GM12878 (cell line): ENCODE results near the gene NSD2. TPM values are rescaled to one million over a fixed set of nuclear protein-coding genes. Genes with fewer than 3 reads are reported as not detected.

Experiments
- ATAC-seq: fragments of 200-7000 bp; cut with Tn5 transposase; 3 replicates; pipeline ENCODE4 v1.9.1; 2020; ENCODE audit warnings: mild to moderate bottlenecking, moderate library complexity
- BruUV-seq: library from RNA; stranded (reverse); fragments of 400-500 nt; replicated peaks from 2 replicates; lab custom pipeline; 2021; lab: Mats Ljungman, UMichigan
- CTCF ChIA-PET: fragments of 300-600 bp; sonication (Branson Sonifier 250); formaldehyde crosslinking; extraction: SDS; loops from one replicate; lab custom pipeline; 2021; ENCODE audit warnings: inconsistent platforms; lab: Yijun Ruan, JAX
- POLR2A ChIA-PET: fragments of 350-600 bp; formaldehyde crosslinking; extraction: SDS; loops from one replicate; lab custom pipeline; 2021; ENCODE audit warnings: inconsistent platforms; lab: Charles Lee
- RAD21 ChIA-PET: fragments of 300-600 bp; sonication (Branson Sonifier 250); formaldehyde crosslinking; loops from one replicate; lab custom pipeline; 2023; ENCODE audit warnings: antibody characterized with exemption; ENCODE audit not compliant: unreplicated experiment; lab: Charles Lee
- SMC1A ChIA-PET: fragments of 300-600 bp; sonication (Branson Sonifier 250); formaldehyde crosslinking; loops from one replicate; lab custom pipeline; 2023; ENCODE audit not compliant: unreplicated experiment, uncharacterized antibody; lab: Charles Lee
- DNase-seq: peaks from one replicate; pipeline ENCODE4 v3.0.0-alpha.2; 2011; ENCODE audit warnings: low read depth, low spot score
- FAIRE-seq: peaks from 3 replicates; lab custom pipeline; 2011; peaks lifted over from hg19 to GRCh38; lab: Jason Lieb, UNC
- H2AFZ ChIP-seq: 2 replicates; pipeline ENCODE4 v1.6.0; 2011; ENCODE audit warnings: low read depth, low read length, control low read depth; ENCODE audit not compliant: control insufficient read depth
- H3K27ac ChIP-seq: 2 replicates; pipeline ENCODE4 v1.5.1; 2011; ENCODE audit warnings: control low read depth; ENCODE audit not compliant: control insufficient read depth, insufficient read depth
- H3K27me3 ChIP-seq, 2 experiments: replicated peaks in 1 of 2; 2 replicates each; pipeline versions ENCODE4 v1.6.0 to v1.6.1; 2011; ENCODE audit warnings: low read length in 1 of 2; ENCODE audit not compliant: control insufficient read depth in 2 of 2, insufficient read depth in 2 of 2
- H3K36me3 ChIP-seq, 2 experiments: 2 replicates each; pipeline ENCODE4 v1.5.1; 2011; ENCODE audit warnings: low read length in 1 of 2; ENCODE audit not compliant: control insufficient read depth in 2 of 2, insufficient read depth in 2 of 2
- H3K4me1 ChIP-seq: 2 replicates; pipeline ENCODE4 v1.6.1; 2011; ENCODE audit warnings: mild to moderate bottlenecking, low read length, moderate library complexity, mixed read lengths; ENCODE audit not compliant: control insufficient read depth, insufficient read depth
- H3K4me2 ChIP-seq: 2 replicates; pipeline ENCODE4 v1.6.0; 2011; ENCODE audit warnings: control low read depth; ENCODE audit not compliant: control insufficient read depth, insufficient read depth
- H3K4me3 ChIP-seq: fragments of 200-600 bp; sonication (generic); 2 replicates; pipeline ENCODE4 v1.5.1; 2016
- H3K79me2 ChIP-seq: 2 replicates; pipeline ENCODE4 v1.6.0; 2011; ENCODE audit warnings: low read length; ENCODE audit not compliant: control insufficient read depth, insufficient read depth
- H3K9ac ChIP-seq: 2 replicates; pipeline ENCODE4 v1.8.0; 2011; ENCODE audit warnings: low read length, control low read depth, mixed read lengths; ENCODE audit not compliant: control insufficient read depth, insufficient read depth
- H3K9me3 ChIP-seq: replicated peaks from 3 replicates; pipeline ENCODE4 v1.5.1; 2011; ENCODE audit warnings: mild to moderate bottlenecking, low read length; ENCODE audit not compliant: control insufficient read depth, insufficient read depth
- H4K20me1 ChIP-seq: 2 replicates; pipeline ENCODE4 v1.6.0; 2011; ENCODE audit not compliant: control insufficient read depth, insufficient read depth
- CBX3 ChIP-seq: fragments of 200-600 bp; sonication (generic); IDR thresholded peaks from 2 replicates; pipeline ENCODE4 v1.6.1; 2016; ENCODE audit warnings: low read depth, borderline replicate concordance
- POLR2AphosphoS5 ChIP-seq: IDR thresholded peaks from 2 replicates; pipeline ENCODE4 v1.6.1; 2011; ENCODE audit warnings: mild to moderate bottlenecking, low read length, inconsistent platforms
- RB1 ChIP-seq: fragments of 450-650 bp; formaldehyde crosslinking; IDR thresholded peaks from 2 replicates; pipeline ENCODE4 v1.6.1; 2017; ENCODE audit warnings: mild to moderate bottlenecking, borderline replicate concordance
- RELA ChIP-seq: fragments of 450-650 bp; IDR thresholded peaks from 2 replicates; pipeline ENCODE4 v1.8.0; 2014; ENCODE audit warnings: borderline replicate concordance; ENCODE audit not compliant: partially characterized antibody
- RFX5 ChIP-seq: IDR thresholded peaks from 2 replicates; pipeline ENCODE4 v1.6.1; 2011; ENCODE audit warnings: low read depth, low read length, improper control_type of control experiment
- SMAD1 ChIP-seq: fragments of 450-650 bp; IDR thresholded peaks from 2 replicates; pipeline ENCODE4 v1.6.1; 2018; ENCODE audit warnings: mild to moderate bottlenecking, low read depth; ENCODE audit not compliant: partially characterized antibody
- ZBTB33 ChIP-seq: fragments of 450-650 bp; IDR thresholded peaks from 2 replicates; pipeline ENCODE4 v1.6.1; 2017; ENCODE audit warnings: mild to moderate bottlenecking
- ZBTB4 ChIP-seq: fragments of 450-650 bp; formaldehyde crosslinking; IDR thresholded peaks from 2 replicates; pipeline ENCODE4 v1.4.0; 2022; ENCODE audit warnings: mild to moderate bottlenecking, moderate library complexity
- WGBS: methylation state at CpG from one replicate; pipeline ENCODE4 v1.1.6; 2016; ENCODE audit warnings: low lambda C conversion rate; ENCODE audit not compliant: insufficient replicate concordance, insufficient coverage; ENCODE audit errors: missing lambda C conversion rate; 5-methylcytosine and 5-hydroxymethylcytosine counted together
- in situ Hi-C: fragments of 300-500 bp; cut with MboI; formaldehyde crosslinking; loops from 9 replicates; pipeline ENCODE4 v1.14.3; 2018; ENCODE audit warnings: mixed read lengths
- intact Hi-C: fragments of 100-400 bp; cut with micrococcal nuclease; formaldehyde crosslinking; loops from one replicate; pipeline ENCODE4 v1.14.2; 2022; ENCODE audit not compliant: unreplicated experiment
- polyA plus RNA-seq, 11 experiments: library from polyadenylated mRNA; depleted of rRNA in 4 of 11; unstranded in 6 of 11; stranded (reverse) in 5 of 11; fragments of >200 nt; fragmentation: Nextera tagmentation in 4 of 11; fragmentation: Illumina TruSeq in 1 of 11; extraction: Ambion mirVana in 4 of 11; extraction: Trizol in 1 of 11; gene quantifications; 1 replicate in 1 of 11; 2 replicates in 10 of 11; pipeline versions ENCODE4 v1.2.1 to v1.2.3, GENCODE V29; 2011 to 2016; ENCODE audit warnings: inconsistent platforms in 2 of 11, missing spikeins in 2 of 11, low read depth in 1 of 11
- total RNA-seq, 4 experiments: library from RNA; depleted of rRNA in 3 of 4; stranded (reverse); fragments of >200 nt in 3 of 4; fragmentation: Illumina TruSeq in 1 of 4; extraction: Trizol in 1 of 4; gene quantifications; 2 replicates each; pipeline versions ENCODE4 v1.2.1 to v1.2.3, GENCODE V29; 2013 to 2021
- TF ChIP-seq, protein P1 (sequence below): fragments of 450-650 bp; IDR thresholded peaks from 2 replicates; pipeline ENCODE4 v1.6.1; 2017; ENCODE audit warnings: antibody characterized with exemption, mild to moderate bottlenecking, moderate library complexity
- TF ChIP-seq, protein P2 (sequence below): IDR thresholded peaks from 2 replicates; pipeline ENCODE4 v1.6.1; 2011; ENCODE audit warnings: low read depth, mild to moderate bottlenecking, low read length, moderate library complexity, borderline replicate concordance; ENCODE audit errors: extremely low read depth
- TF ChIP-seq, protein P3 (sequence below): fragments of 450-650 bp; IDR thresholded peaks from 2 replicates; pipeline ENCODE4 v1.6.1; 2017; ENCODE audit warnings: mild to moderate bottlenecking, moderate library complexity

NSD2 gene
- total and polyA plus RNA-seq, 10 of the 15 experiments (the other 5 are each of a cell fraction or from before 2014, with no cell fraction given): 8.6 to 139 (median 67.2) TPM

GRCh38 chr4:1933700-1934099 lies 62.5 kb downstream of the NSD2 start:
- peaks cover 16 to 32% of the 10 kb centered on the region in 2 experiments for H3K36me3 ChIP-seq
- no peaks in the 10 kb centered on the region for H3K79me2 ChIP-seq
- H3K4me3 ChIP-seq: no peak overlapping the region
- in situ Hi-C loops: no loop called here
- no peak overlapping the region for H2AFZ ChIP-seq
- H3K4me1 ChIP-seq: no peaks in the 10 kb centered on the region
- H3K27ac ChIP-seq: no peak overlapping the region
- H3K27me3 ChIP-seq: no peaks in the 10 kb centered on the region
- H3K9me3 ChIP-seq: no peaks in the 10 kb centered on the region
- intact Hi-C loops: no loop called here
- BruUV-seq: no TSS peak
- H3K4me2 ChIP-seq: no peak overlapping the region
- CTCF ChIA-PET: no interaction called here
- no peaks in the 10 kb centered on the region for H4K20me1 ChIP-seq
- SMC1A ChIA-PET: no interaction called here
- ATAC-seq (no peak), FAIRE-seq (no peak), DNase-seq (no peak)
- WGBS: 89% methylated on average over 3 of the region's 3 CpGs
- POLR2A ChIA-PET: no interaction called here
- no peak overlapping the region for H3K9ac ChIP-seq
- RAD21 ChIA-PET: no interaction called here
- TF ChIP-seq, protein P1, sequence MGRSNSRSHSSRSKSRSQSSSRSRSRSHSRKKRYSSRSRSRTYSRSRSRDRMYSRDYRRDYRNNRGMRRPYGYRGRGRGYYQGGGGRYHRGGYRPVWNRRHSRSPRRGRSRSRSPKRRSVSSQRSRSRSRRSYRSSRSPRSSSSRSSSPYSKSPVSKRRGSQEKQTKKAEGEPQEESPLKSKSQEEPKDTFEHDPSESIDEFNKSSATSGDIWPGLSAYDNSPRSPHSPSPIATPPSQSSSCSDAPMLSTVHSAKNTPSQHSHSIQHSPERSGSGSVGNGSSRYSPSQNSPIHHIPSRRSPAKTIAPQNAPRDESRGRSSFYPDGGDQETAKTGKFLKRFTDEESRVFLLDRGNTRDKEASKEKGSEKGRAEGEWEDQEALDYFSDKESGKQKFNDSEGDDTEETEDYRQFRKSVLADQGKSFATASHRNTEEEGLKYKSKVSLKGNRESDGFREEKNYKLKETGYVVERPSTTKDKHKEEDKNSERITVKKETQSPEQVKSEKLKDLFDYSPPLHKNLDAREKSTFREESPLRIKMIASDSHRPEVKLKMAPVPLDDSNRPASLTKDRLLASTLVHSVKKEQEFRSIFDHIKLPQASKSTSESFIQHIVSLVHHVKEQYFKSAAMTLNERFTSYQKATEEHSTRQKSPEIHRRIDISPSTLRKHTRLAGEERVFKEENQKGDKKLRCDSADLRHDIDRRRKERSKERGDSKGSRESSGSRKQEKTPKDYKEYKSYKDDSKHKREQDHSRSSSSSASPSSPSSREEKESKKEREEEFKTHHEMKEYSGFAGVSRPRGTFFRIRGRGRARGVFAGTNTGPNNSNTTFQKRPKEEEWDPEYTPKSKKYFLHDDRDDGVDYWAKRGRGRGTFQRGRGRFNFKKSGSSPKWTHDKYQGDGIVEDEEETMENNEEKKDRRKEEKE: no peak
- TF ChIP-seq RB1 (no peak), ZBTB4 (no peak), RELA (no peak), SMAD1 (no peak), ZBTB33 (no peak), POLR2AphosphoS5 (no peak), CBX3 (no peak), RFX5 (no peak)
- TF ChIP-seq, protein P2, sequence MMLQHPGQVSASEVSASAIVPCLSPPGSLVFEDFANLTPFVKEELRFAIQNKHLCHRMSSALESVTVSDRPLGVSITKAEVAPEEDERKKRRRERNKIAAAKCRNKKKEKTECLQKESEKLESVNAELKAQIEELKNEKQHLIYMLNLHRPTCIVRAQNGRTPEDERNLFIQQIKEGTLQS: no peak
- TF ChIP-seq, protein P3, sequence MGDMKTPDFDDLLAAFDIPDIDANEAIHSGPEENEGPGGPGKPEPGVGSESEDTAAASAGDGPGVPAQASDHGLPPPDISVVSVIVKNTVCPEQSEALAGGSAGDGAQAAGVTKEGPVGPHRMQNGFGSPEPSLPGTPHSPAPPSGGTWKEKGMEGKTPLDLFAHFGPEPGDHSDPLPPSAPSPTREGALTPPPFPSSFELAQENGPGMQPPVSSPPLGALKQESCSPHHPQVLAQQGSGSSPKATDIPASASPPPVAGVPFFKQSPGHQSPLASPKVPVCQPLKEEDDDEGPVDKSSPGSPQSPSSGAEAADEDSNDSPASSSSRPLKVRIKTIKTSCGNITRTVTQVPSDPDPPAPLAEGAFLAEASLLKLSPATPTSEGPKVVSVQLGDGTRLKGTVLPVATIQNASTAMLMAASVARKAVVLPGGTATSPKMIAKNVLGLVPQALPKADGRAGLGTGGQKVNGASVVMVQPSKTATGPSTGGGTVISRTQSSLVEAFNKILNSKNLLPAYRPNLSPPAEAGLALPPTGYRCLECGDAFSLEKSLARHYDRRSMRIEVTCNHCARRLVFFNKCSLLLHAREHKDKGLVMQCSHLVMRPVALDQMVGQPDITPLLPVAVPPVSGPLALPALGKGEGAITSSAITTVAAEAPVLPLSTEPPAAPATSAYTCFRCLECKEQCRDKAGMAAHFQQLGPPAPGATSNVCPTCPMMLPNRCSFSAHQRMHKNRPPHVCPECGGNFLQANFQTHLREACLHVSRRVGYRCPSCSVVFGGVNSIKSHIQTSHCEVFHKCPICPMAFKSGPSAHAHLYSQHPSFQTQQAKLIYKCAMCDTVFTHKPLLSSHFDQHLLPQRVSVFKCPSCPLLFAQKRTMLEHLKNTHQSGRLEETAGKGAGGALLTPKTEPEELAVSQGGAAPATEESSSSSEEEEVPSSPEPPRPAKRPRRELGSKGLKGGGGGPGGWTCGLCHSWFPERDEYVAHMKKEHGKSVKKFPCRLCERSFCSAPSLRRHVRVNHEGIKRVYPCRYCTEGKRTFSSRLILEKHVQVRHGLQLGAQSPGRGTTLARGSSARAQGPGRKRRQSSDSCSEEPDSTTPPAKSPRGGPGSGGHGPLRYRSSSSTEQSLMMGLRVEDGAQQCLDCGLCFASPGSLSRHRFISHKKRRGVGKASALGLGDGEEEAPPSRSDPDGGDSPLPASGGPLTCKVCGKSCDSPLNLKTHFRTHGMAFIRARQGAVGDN: no peak
